CD4-positive, alpha-beta T cell treated with Interleukin-10 for 1 hour (primary cell): ENCODE measurements around the gene APPL2.

ENCODE experiments used
- DNase-seq: peaks from one replicate; pipeline ENCODE4 v3.0.0-alpha.2; 2020

The APPL2 gene

DNA sequence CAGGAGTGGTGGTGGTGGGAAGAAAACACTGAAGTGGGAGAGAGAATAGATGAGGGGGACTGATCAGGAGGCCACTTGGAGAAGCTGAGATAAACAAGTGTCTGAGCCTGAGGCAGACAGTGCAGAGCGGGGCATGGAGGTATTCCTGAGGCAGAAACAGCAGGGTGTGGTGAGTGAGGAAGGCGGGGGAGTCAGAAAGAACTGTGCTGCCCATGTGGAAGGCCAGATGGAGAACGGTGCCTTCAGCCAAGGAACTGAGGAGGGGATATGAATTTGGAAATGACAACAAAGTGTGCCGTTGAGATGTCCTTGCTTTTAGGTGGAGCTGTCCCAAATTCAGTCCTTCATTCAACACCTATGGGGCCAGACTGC is 13.7 kb downstream of the APPL2 start:
- DNase-seq: no peak

DNA sequence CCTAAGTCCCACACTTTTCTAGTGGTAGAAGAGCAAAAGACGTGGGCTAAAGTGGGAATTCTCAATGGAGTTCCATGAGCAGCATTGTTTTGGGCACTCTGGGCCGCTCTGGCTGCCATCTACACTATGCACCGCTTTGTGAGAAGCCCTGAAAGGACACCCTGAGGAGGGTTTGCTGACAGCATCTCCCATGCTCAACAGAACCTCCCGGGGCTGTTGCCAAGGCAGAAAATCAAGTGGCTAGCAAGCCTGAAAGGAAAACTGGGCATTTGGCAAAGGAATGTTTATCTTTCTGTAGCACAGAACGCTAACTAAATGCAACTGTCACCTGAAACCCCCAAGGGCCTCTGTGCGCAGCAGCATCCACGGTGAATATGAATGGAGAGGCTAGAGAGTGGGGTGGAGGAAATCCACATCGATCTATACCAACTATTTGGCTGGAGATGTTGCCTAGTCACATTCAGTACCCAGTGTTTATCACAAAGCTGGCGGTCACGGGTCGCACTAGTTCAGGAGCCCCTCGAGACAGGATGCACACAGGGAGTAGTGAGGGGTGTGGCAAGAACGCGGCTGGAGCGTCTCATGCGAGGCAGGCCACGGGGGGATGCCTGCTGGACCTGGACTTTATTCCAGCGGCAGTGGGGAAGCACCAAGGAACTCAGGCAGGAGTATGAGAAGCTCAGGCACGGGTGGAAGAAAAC is 14.2 kb downstream of the APPL2 start:
- DNase-seq: no peak

DNA sequence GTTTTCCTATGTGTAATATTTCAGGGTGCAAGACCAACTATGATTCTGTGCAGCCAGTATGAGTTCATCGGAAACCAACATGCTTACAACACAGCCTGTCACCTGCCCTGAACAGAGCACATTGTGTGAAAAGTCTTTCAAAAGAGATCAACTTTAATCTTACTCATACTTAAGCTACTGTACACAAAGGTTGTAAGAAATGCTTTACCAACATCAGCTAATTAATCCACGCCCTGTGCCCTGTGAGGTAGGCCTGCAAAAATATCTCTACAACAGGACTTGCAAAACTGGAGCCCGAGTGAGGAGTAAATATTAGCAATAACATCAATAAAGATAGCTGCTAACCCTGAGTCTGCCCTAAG is 15.1 kb downstream of the APPL2 start:
- no peak for DNase-seq

DNA sequence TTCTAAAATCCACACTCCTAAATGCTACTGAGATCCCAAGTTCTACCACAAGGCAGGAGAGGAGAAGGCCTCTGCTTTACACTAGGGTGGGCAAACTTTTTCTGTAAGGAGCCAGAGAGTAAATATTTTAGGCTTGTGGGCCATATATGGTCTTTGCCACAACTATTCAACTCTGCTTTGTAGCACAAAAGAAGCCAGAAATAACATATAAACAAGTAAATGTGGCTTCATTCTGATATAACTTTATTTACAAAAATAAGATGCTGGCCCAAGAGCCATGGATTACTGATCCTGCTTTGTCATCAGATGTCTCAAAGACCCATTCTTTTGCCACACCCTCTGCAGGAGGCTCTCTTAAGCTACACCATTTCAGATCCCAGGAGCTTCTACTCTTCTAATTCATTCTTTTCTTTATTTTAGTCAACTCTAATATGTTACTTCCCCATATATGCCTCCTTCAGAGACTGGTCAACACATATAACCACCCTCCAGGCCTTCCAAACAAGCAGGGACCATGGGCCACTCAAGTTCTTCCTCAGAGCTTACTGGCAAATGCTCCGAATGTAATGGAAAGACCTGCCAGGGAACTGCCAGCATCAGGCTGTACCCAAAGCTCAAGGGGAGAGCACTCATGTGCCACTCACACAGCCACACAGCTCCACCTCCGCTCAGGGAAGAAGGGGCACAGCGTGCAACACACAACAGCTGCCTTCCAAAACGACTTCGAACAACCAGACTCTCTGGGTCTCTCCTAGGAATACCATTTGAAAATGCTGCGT is 15.6 kb downstream of the APPL2 start:
- no peak for DNase-seq

DNA sequence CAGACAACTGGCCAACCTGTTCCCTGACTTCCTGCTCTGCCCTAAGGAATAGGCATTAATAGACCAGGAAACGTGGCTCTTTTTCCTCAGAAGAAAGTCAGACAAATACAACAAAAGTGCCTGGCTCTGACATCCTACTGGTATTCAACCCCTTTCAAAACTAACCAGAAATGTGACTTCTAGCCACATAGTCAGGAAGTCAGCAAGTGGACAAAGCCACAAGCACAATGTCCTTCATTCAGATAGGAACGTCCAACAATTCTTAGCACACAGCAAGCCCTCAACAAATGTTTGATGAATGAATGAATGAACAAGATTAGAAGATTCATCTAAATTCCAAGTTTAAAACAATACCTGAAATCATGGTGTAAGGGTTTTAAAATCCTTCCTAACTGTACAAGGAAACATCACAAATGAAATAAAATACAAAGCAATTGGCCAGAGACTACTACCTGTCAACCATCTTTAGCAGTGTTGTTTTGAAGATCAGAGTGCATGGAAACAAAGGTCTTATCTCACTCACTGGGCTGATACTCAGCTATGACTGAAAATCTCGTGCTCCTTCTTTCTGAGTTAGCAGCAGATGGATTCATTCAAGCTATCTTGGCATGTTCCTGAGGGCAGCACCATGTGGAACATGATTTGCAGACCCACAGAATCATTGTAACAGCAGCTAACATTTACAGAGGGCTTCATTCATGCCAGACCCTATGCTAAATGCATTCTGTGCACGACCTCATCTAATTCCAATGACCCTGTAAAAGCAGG is 16.5 kb downstream of the APPL2 start:
- DNase-seq: no peak

DNA sequence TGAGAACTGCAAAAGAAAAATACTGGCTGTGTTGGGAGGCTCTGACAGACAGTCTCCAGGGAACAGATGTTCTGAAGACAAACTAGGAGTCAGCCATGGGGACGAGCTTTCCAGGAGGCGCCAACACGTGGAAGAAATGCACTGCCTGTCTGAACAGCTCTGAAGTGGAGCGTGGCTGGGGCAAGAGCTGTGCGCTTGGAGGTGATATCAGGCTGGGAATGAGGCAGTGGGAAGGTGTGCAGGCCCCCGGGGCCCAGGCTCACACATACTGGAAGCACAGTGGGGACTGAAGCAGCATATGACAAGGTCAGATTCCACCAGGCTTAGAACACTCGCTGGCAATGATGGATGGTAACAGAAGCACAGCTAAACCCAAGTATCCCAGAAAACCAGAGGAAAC is 17.5 kb downstream of the APPL2 start:
- DNase-seq: no peak

DNA sequence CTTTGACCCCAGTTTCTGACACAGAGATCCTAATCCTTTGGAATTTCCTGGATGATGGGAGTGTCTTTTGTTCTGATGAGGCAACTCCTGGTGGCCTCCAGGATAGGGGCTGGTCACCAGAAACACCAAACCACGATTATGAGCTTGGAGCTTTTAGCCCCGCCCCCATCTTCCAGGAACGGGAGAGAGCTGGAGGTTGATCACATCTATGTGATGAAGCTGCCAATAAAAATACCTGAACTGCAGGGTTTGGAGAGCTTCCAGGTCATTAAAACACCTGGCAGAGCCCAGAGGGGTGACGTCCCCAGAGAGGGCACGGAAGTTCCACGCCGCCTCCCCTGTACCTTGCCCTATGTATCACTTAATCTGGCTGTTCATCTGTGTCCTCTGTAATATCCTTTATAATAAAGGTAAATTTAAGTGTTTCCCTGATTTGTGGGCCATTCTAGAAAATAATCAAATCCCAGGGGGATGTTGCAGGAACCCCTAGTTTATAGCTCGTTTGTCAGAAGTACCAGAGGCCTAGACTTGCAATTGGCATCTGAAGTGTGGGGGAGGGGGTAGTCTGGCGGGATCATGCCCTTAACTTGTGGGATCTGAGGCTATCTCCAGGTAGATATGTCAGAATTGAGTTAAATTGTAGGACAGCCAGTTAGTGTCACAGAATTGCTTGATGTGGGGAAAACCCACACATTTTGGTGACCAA is 21.2 kb downstream of the APPL2 start:
- no peak for DNase-seq

DNA sequence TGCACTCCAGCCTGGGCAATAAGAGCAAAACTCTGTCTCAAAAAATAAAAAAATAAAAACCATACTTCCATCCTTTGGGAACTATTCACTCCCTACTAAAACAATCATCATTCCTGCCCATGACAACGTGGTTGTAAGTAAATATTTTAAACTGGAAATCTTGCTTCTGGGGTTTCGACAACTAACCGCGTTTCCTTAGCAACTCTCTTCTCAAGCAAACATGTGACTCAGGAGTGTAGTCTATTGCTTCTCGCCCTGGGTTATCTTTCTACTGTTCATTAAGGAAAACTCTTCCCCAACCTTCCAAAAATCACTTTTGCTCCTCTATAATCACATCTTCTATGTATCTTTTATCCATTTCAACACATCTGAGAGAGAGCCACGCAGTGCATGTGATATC is 21.8 kb downstream of the APPL2 start:
- DNase-seq: no peak

DNA sequence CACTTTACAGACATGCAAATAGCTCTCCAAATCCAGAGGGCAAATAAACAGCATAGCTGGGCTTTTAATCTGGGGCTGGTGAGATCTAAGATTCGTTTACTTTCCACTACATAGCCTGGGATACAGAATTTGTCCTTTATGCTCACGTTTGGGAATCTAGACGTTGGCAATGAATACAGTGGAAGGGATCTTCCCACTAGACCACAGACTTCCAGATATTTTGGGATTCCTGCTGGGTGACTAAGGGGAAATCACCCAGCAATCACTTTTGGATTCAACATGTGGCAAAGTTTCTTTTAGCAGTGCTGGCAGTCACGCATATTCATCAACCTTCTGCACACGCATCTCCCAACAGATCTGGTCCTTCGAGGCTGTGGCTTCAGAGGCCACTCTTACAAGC is 23.5 kb downstream of the APPL2 start:
- no peak for DNase-seq

DNA sequence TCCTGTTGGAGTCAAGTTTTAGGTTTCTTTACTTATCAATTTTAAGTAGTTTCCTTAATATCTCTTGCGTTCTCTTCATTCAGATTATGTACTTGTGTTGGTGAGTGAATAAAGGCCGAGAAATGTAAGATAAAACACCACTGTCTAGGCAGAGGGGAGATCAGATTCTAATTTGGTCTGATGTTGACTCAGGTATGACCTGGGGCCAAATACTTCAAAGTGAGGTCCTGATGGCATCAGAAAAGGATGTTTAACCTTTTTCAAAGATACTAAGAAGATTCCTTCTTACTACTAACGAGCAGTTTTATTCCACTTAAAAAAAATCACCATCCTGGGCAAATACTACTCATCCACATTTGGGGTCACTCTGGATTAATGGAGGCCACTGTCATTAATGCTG is 26.9 kb downstream of the APPL2 start:
- DNase-seq: no peak

DNA sequence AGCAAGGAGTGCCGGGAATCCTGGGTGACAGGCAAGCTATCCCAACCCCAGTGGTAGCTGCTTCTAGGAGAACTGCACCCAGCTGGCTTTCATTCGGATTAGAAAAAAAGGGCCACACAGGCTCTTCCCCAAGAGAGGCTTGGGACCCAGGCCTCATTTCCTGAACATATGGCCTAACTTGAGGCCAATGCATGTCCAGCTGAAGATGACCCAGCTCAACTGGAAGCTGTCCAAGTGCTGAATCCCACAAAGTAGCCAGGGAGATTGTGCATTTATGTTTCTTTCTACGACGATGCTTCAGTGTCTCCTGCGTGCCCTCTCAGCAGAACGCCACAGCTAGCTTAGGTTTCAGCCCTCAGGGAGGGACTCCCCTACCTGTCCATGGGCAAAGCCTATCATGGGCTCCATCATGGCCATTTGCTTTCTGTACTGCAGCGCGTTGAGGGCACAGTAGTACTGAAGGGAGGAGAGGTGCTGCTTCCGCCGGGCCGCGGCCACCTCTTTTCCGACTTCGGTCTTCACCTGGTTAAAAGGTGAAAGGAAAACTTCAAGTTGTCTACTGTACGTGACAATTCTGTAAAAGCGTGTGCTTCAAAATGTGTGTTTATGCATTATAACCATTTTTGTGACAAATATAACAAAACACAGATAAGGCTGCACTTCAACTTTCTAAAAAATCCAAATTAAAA is 29.1 kb downstream of the APPL2 start:
- no peak for DNase-seq

DNA sequence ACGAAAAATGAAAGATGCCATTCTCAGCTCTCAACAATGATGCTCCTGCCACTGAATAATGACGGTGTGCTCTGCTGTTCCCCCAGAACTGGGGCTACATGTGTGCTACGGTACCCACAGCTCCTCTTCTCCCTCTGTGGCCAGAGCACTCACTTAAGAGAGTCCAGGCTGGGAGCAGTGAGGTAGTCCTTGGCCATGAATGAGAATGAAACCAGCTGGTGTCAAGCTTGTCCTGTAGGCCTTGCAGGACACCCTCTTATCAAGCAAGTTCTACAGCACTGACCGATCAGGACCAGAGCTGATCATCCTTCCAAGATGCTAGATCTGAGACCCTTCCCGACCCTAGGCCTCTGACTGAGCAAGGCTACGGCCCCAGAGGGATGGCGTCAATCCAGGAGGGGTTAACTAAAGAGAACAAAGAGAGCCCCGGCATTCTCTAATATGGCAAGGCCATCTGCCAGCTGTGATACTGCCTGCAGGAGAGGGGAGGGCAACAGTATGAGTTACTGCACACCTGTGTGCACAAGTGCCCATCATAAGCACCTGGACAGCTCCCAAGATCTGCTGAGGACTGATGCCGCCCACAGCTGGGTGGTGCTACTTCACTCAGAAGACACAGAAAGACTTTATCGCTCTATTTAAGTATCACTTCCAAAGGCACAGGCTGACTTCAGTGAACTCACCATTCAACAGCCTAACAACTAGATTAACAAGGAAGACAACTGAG is 30.5 kb downstream of the APPL2 start:
- no peak for DNase-seq

DNA sequence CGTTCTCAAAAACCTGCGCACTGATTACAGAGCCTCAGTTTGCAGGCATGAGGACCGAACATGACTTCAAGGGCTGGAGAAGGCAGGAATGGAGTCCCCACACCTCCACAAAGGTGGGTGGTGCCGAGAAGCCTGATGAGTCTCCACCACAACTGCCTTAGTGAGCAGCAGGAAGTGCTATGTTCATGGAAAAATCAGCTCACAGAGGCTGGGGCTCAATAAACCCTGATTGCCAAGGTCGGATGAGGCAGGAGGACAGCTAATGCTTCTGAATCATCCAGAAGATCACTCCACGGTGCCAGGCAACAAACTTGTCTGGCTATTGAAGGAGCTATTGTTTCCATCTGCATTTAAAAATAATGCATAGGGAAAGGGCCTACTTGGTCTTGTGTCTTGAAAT is 31.1 kb downstream of the APPL2 start:
- no peak for DNase-seq

DNA sequence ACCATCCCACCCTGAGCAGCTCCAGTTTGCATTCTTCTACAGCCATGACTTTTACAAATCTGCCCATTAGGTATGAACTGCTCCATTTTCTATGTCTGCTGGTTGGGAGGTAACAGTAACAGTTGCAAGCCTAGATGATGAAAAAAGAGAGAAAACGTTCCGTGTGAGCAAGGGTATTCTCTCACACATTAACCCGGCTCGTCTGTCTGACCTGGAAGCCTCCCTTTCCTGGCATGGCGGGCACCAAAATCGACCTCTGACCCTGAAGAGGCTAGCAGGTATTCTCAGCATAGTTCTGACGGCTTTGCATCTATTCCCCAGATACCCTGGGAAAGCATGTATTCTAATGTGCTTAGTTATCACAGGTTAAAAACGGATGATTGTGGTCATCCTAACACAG is 31.8 kb downstream of the APPL2 start:
- no peak for DNase-seq

DNA sequence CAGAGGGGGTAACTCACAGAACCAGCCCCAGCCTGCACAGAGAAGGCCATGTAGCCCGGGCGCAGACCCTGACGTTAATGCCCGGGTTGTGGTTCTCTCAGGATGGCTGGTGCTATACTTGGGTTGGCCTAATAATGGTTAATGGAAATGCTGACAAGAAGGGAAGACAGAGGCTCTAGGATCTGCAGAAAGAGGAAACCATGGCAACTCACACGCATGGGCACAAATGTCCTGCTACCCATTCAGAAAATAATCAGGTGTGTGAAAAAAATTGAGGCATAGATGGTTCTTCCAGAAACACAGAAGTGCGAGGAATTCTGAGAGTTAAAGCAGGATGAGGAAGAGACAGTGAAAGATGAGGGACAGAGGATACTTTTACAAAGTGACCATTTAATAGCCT is 33.8 kb downstream of the APPL2 start:
- no peak for DNase-seq

DNA sequence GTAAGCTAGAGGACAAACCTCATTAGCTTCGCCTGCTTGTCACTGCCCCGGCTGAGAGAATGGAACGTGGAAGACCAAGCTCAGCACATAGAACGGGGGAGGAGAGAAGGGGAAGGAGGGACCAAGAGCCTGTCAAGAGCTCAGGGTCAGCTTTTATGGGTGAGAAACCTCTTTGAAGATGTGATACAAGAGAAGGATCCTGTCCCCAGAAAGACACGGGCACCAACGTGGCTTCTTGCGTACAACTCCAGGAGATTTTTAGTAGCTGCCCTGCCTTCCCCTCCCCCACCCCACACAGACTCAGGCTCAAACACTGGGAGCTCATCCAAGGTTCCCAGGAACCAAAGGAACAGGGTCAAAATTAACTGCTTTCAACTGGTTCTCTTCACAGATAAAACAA is 34.7 kb downstream of the APPL2 start:
- DNase-seq: no peak

DNA sequence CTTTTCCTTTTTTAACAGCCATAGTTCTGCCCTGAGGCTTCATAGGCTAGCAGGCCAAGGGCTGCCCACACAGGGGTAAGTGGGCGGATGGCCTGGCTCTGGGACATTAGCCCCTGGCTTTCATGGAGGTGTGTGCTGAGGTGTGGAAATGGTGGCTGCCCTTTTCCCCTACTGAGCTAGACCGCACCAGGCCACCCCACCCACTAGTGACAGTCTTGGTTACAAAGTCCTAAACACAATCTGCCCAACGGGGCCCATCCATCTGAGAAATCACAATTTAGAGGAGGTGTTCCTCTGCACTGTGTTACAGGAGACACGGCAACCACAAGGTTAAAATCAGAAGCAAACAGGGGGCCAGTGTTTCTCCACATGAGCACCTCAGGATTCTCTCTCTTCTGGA is 35.6 kb downstream of the APPL2 start:
- DNase-seq: no peak

DNA sequence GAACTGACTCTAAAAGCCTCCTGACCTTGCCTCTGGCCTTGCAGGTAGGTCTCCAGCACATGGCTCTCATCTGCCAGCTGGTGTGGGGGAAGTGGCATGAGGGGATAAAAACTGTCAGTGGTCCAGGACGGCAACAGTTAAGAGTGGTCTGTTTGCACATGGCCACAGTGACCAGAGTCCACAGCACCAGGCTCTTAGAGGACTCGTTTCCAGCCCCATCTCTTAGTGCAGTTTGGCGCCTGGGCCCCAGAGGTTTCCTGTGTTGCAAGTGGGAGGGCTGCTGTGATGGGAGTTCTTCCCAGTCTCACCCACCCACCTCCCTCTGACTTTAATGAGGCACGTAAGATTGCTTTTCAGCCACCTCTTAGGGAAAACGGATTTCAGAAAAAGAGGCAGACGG is 37.0 kb downstream of the APPL2 start:
- DNase-seq: no peak

DNA sequence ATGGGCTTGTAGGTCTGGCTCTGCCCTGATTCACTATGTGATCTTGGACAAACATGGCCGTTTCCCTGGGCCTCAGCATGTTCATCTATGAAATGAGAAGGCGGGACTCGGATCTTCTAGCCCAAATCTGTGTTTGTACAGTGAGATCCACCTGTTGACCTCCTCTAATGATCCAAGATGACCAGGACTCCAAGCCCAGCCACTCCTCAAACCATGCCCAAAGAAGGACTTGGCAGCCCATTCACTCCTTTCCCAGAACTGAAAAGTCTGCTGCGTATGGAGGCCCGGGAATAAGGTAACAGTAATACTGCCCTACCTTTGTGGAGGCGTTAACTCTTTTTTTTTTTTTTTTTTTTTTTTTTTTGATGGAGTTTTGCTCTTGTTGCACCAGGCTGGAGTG is 39.9 kb downstream of the APPL2 start:
- no peak for DNase-seq

DNA sequence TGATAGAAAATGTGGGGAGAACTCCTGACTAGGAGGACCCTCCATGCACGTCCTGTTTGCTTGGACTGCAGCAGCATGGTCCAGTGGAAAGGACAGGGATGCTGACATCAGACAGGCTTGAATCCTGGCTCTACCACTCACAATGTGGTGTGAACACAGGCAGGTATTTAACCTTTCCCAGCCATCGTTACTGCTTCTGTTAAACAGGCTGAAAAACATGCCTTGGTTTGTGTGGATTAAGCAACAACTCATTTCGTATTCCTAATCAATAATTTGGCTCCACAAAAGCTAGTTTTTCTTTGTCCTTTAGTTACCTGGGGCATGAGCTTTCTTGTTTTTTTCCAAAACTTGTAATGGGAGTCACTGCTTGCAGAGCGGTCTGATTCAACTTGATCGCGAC is 41.0 kb downstream of the APPL2 start:
- DNase-seq: no peak

DNA sequence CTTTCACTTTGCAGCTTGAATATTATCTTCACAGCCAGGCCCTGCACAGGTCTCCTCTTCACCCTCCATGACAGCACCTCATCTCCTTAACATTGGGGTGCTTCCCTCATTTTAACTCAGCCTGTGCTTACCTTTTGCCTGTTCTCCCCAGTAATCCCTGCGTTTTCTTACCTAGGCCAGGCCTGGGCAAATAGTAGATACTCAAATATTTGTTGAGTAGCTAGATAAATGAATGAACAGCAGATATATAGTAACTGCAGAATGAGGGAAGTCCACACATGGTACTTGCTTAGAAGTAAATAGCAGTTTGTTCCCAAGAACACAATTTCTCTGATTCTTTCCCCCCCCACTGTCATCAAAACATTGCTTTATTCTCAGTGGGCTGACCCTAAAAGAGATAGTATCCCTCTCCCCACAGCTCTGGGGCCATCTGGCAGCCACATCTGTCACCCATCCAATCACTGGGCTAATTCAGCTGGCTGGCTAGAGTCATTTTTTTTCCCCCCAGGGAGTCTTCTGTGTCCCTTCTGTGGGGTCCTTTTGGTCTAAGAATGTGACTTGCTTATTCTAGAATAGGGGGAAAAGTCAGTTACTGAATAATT is 43.2 kb downstream of the APPL2 start:
- DNase-seq: no peak

DNA sequence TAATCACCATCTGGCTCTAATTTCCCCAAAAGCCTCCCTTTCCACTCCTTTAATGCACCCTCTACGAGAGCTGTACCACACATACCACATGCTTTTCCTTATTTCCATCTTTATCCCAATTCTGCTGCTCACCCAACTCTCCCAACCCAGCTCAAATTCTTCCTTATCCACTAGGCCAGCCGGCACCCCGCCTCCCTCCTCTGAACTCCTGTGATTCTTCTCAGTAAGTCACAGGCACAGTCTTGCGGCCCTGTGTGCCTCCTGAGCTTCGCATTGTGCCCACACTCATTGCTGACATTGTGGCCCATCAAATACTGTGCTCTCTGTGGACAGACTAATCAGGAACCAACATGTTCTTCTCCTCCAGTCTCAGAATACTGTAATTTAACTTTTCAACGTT is 45.4 kb downstream of the APPL2 start:
- DNase-seq: no peak
